ENCODE data around the gene PRKG1.
A peak's percentile ranks its signal among the peaks of the same experiment; 100 is the strongest.

PRKG1 gene

DNA sequence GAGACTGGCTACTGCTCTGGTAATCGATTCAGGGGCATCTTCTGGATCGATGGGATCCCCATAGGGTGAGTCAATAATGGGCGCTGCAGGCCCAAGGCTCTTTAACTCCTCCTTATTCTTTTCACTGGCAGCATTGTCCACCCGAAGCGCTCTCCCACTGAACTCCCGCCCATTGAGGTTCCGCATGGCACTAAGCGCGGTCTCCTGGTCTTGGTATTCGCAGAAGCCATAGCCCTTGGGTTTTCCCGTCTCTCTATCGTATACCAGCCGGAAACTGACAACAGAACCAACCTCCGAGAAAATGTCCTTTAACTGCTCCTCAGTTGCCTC, 624.8 kb downstream of the PRKG1 start:
- Histone ChIP-seq H3K4me3 (ENCODE audit: low read length) (peak overlapping the region; percentile 99), H3K79me2 (ENCODE audit: control insufficient read depth, low read length) (peaks cover 42% of the 10 kb centered on the region), H3K4me2 (ENCODE audit: low read length) (peak overlapping the region; percentile 83), H3F3A (ENCODE audit: control insufficient read depth, insufficient read depth) (no peaks in the 10 kb centered on the region), H3K4me1 (ENCODE audit: control insufficient read depth, low read length) (peaks cover 25% of the 10 kb centered on the region), H3K9me2 (replicated peaks; ENCODE audit: control insufficient read depth, low read length) (no peaks in the 10 kb centered on the region), H4K20me1 (ENCODE audit: control insufficient read depth, insufficient read depth, low read depth, low read length) (peaks cover 3% of the 10 kb centered on the region; the same call in 1 of the 2 replicates), H3K36me3 (ENCODE audit: control insufficient read depth, low read length) (peaks cover 46% of the 10 kb centered on the region), H3K27me3 (ENCODE audit: control insufficient read depth, low read length) (no peaks in the 10 kb centered on the region), H3K27ac (ENCODE audit: low read depth, low read length) (peak overlapping the region; percentile 76), H3K9me3 (ENCODE audit: control insufficient read depth, insufficient read depth, low read length) (no peaks in the 10 kb centered on the region; the same call in 1 of the 2 replicates)
- TF ChIP-seq, protein P1, sequence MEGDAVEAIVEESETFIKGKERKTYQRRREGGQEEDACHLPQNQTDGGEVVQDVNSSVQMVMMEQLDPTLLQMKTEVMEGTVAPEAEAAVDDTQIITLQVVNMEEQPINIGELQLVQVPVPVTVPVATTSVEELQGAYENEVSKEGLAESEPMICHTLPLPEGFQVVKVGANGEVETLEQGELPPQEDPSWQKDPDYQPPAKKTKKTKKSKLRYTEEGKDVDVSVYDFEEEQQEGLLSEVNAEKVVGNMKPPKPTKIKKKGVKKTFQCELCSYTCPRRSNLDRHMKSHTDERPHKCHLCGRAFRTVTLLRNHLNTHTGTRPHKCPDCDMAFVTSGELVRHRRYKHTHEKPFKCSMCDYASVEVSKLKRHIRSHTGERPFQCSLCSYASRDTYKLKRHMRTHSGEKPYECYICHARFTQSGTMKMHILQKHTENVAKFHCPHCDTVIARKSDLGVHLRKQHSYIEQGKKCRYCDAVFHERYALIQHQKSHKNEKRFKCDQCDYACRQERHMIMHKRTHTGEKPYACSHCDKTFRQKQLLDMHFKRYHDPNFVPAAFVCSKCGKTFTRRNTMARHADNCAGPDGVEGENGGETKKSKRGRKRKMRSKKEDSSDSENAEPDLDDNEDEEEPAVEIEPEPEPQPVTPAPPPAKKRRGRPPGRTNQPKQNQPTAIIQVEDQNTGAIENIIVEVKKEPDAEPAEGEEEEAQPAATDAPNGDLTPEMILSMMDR (IDR thresholded peaks at IDR 0.05; ENCODE audit: low read depth, low read length, poor library complexity, severe bottlenecking): no peak
- no peak for TF ChIP-seq EZH2phosphoT487 (IDR thresholded peaks at IDR 0.05; ENCODE audit: borderline replicate concordance, low read length)

DNA sequence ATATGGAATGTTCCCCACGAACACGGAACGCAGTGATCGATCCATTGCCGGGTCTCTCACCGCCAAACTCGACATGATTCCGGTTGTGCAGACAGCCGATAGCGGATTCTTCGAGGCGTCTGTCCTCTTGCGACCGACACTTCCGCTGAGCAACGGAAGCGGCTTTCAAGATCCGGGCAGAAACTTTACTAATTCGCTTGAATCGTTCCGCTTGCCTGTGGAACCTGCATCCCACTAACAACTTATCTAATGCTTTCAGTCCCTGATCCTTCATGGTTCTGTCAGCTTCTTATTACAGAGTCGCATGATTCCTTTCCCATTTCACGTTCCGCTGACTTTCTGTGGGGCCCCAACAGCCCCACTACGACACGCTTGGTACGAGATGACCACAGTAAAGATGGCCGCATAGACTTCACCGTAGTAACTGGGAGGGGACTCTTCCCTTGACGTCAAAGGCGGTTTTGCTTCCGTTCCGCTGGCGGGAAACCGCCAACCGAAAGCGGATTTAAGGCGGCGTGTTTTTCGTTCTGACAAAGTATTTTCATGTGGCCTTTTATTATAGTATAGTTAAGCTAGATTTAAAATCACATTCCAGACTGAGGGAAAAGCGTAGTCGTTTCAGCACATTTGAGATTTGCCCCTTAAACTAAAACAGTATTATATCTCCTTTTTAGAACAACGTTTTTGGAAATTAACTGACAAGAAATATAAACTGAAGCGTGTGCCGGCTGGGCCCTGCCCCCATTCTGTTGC, 625.4 kb downstream of the PRKG1 start, which contains the start of gene CSTF2T:
Gene CSTF2T, minus strand, starts transcription at position 121 of the 753 bp plus-strand sequence. Its CDS starts 46 bp downstream, at position 75.
- Histone ChIP-seq H3K4me1 (ENCODE audit: control insufficient read depth, low read length) (peaks cover 25% of the 10 kb centered on the region), H3K4me2 (ENCODE audit: low read length) (peak within 1 kb of the TSS; percentile 83), H3K27ac (ENCODE audit: low read depth, low read length) (peak within 1 kb of the TSS; percentile 76), H3K36me3 (ENCODE audit: control insufficient read depth, low read length) (peaks cover 44% of the 10 kb centered on the region), H3F3A (ENCODE audit: control insufficient read depth, insufficient read depth) (no peaks in the 10 kb centered on the region), H3K9me3 (ENCODE audit: control insufficient read depth, insufficient read depth, low read length) (no peaks in the 10 kb centered on the region; the same call in 1 of the 2 replicates), H4K20me1 (ENCODE audit: control insufficient read depth, insufficient read depth, low read depth, low read length) (peaks cover 3% of the 10 kb centered on the region; the same call in 1 of the 2 replicates), H3K9me2 (replicated peaks; ENCODE audit: control insufficient read depth, low read length) (no peaks in the 10 kb centered on the region), H3K27me3 (ENCODE audit: control insufficient read depth, low read length) (no peaks in the 10 kb centered on the region), H3K79me2 (ENCODE audit: control insufficient read depth, low read length) (peaks cover 42% of the 10 kb centered on the region), H3K4me3 (ENCODE audit: low read length) (peak within 1 kb of the TSS; percentile 99)
- TF ChIP-seq, protein P1 (IDR thresholded peaks at IDR 0.05; ENCODE audit: low read depth, low read length, poor library complexity, severe bottlenecking): no peak
- no peak for TF ChIP-seq EZH2phosphoT487 (IDR thresholded peaks at IDR 0.05; ENCODE audit: borderline replicate concordance, low read length)

DNA sequence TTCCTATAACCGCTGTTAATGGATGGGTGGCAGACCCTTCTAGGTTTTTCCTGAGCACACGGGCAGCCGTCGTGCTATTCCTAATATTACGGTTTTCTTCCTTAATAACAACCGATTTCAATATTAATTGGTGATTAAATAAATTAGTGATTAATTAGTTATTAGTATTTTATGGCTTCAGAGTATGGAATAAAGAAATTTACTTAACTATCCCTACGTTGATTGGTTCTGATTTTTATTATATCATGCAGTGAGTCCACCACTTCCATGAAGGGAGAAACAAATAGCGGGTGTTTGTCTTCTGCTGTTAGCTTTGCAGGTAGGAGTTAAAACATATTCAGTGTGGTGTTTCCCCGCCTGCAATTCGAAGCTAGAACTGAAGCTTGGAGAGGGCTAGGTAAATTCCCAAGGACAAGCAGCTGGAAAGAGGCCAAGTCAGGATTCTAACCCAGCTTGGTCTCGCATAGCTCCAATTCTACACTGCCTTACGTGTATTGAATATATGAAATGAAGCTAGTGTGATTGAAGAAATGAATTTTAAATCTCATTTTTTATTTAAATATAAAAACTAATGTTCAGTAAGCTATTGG, 626.0 kb downstream of the PRKG1 start:
- no peaks in the 10 kb centered on the region for H3K27me3 ChIP-seq (ENCODE audit: control insufficient read depth, low read length)
- H3K27ac ChIP-seq (ENCODE audit: low read depth, low read length): peak overlapping the region; percentile 76
- H4K20me1 ChIP-seq (ENCODE audit: control insufficient read depth, insufficient read depth, low read depth, low read length): peaks cover 3% of the 10 kb centered on the region; the same call in 1 of the 2 replicates
- H3K79me2 ChIP-seq (ENCODE audit: control insufficient read depth, low read length): peaks cover 37% of the 10 kb centered on the region
- no peaks in the 10 kb centered on the region for H3F3A ChIP-seq (ENCODE audit: control insufficient read depth, insufficient read depth)
- peaks cover 25% of the 10 kb centered on the region for H3K4me1 ChIP-seq (ENCODE audit: control insufficient read depth, low read length)
- TF ChIP-seq, protein P1 (IDR thresholded peaks at IDR 0.05; ENCODE audit: low read depth, low read length, poor library complexity, severe bottlenecking): no peak
- TF ChIP-seq EZH2phosphoT487 (IDR thresholded peaks at IDR 0.05; ENCODE audit: borderline replicate concordance, low read length): no peak
- no peaks in the 10 kb centered on the region; the same call in 1 of the 2 replicates for H3K9me3 ChIP-seq (ENCODE audit: control insufficient read depth, insufficient read depth, low read length)
- peak overlapping the region; percentile 99 for H3K4me3 ChIP-seq (ENCODE audit: low read length)
- peaks cover 40% of the 10 kb centered on the region for H3K36me3 ChIP-seq (ENCODE audit: control insufficient read depth, low read length)
- no peaks in the 10 kb centered on the region for H3K9me2 ChIP-seq (replicated peaks; ENCODE audit: control insufficient read depth, low read length)
- H3K4me2 ChIP-seq (ENCODE audit: low read length): peak overlapping the region; percentile 83
